ENCODE results near the gene GAST.
"Not testable (repeated sequence)": the region's sequence is repeated elsewhere in the genome, so short reads cannot be mapped to it uniquely, and the experiment has no call there.

The GAST gene

DNA sequence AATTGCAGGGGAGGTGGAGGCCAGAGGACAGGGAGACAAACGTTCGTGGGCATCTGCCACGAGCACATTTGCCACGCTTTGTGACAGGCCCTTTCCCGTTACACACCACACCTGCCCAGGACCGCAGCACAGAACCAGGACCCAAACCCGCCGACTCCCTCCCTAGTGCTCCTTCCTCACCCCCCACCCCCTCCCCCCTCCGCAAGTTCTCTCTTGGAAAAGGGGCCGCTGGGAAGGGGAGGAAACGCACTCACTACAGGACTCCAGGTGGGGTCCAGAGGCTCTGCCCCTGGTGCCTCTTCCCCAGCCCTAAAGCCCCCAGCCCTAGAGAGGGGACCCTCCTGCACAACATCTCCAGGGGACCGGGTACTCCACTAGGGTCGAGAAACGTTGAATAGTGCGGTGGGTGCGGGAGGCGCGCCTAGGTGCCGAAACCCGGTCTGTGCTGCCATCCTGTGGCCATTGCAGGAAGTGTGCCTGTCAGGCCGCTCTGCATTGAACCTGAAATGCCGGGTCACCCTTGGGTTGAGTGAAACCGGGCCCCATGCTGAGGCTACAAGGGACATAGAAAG is 45.3 kb upstream of the GAST start:
- TF ChIP-seq, protein P1, sequence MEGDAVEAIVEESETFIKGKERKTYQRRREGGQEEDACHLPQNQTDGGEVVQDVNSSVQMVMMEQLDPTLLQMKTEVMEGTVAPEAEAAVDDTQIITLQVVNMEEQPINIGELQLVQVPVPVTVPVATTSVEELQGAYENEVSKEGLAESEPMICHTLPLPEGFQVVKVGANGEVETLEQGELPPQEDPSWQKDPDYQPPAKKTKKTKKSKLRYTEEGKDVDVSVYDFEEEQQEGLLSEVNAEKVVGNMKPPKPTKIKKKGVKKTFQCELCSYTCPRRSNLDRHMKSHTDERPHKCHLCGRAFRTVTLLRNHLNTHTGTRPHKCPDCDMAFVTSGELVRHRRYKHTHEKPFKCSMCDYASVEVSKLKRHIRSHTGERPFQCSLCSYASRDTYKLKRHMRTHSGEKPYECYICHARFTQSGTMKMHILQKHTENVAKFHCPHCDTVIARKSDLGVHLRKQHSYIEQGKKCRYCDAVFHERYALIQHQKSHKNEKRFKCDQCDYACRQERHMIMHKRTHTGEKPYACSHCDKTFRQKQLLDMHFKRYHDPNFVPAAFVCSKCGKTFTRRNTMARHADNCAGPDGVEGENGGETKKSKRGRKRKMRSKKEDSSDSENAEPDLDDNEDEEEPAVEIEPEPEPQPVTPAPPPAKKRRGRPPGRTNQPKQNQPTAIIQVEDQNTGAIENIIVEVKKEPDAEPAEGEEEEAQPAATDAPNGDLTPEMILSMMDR (conservative IDR thresholded peaks at IDR 0.05; ENCODE audit: low read depth, low read length), result peak; percentile 94
- H3K4me3 ChIP-seq (ENCODE audit: low read depth, low read length), result peak overlapping the region; percentile 62
- peak; percentile 76 for DNase-seq (ENCODE audit: low read depth)

DNA sequence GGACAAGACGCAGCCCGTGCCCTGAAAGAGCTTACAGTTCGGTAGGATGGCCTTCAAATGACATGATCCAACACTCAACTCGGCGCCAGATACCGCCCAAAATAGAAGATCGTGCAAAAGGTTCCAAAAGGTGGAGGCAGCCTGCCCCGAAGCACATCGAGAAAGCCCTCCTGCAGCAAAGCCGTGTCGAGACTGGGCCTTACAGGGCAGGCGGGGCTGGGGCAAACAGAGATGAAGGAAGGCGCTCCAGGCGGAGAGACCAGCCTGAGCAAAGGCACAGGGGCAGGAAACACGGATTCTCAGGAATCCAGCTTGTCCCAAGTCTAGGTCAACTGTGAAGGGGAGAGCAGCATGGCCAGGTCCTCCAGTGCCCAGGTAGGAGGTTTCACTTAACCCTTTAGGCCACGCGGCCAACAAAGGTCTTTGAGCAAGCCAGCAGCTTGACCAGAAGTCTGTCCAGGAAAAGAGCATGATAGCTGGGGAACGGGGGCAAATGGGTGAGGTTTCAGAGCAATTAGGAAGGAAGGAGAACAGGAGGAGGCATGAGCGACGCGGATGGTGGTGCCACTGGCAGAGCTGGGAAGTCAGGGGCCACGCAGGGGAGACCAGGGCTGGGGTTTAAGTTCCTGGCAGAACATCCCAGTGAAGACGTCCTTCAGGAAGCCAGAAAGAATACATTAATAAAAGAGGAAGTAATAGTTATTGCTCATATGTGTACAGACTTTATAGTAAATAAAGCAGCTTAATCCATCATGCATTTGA is 44.7 kb upstream of the GAST start:
- TF ChIP-seq, protein P1 (conservative IDR thresholded peaks at IDR 0.05; ENCODE audit: low read depth, low read length), result no peak
- DNase-seq (ENCODE audit: low read depth), result no peak
- H3K4me3 ChIP-seq (ENCODE audit: low read depth, low read length), result no peak overlapping the region

DNA sequence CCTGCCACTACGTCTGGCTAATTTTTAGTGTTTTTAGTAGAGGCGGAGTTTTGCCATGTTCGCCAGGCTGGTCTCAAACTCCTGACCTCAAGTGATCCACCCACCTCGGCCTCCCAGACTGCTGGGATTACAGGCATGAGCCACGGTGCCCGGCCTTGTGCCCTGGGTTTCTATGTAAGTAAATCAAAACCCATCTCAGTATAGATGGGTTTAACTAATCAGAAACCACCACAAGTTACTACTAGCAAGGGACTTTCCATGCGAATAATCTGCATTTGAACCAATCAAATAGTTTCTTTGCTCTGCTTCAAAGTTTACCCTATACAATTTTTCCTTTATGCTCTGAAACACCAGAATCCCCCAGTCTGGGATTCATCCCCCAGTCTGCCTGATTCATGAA is 40.0 kb upstream of the GAST start:
- DNase-seq (ENCODE audit: low read depth), result no peak
- no peak overlapping the region for H3K4me3 ChIP-seq (ENCODE audit: low read depth, low read length)
- TF ChIP-seq, protein P1 (conservative IDR thresholded peaks at IDR 0.05; ENCODE audit: low read depth, low read length), result no peak

DNA sequence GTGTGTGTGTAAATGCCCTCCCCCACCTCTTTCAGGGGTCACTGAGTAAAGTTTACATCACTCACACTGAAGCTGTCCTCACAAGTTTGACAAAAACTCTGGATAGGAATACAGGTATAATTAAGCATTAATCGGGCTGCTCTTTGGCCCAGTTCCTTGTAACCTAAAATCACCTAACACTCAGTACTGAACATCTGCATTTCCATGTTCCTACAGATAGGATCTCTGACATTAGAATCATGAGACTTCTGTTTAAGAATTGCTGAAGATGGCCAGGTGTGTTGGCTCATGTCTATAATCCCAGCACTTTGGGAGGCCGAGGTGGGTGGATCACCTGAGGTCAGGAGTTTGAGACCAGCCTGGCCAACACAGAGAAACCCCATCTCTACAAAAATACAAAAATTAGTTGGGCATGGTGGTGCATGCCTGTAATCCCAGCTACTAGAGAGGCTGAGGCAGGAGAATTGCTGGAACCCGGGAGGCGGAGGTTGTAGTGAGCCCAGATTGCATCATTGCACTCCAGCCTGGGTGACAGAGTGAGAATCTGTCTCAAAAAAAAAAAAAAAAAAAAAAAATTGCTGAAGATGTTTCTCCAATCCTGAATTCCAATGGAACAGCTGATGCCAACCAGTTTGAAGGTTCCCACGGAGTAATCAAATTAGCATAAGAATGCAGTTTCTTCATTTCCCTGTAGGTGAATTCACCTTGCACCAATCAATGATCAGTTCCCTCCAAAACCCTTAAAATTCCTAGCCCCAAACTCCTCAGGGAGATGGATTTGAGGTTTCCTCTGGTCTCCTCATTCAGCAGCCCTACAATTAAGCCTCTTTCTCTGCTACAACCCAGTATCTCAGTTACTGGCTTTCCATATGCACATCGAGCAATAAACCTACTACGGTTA is 36.7 kb upstream of the GAST start:
- DNase-seq (ENCODE audit: low read depth); H3K4me3 ChIP-seq (ENCODE audit: low read depth, low read length): not testable (repeated sequence)

DNA sequence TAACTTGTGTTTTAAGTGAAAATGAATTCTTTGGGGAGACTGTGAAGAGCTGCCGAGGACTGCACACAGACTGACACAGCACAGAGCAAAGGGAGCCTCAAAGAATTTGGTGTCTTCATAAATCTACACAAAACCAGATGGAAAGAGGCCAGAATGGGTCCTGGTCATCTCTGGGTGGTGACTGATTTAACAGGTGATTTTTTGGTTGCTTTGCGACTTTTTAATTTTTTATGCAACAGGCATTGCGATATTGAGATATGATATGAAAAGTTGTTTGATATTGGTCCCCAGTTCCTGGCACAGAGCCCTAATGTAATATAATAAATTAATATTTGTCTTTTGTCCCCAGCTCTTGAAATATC is 36.1 kb upstream of the GAST start:
- TF ChIP-seq, protein P1 (conservative IDR thresholded peaks at IDR 0.05; ENCODE audit: low read depth, low read length), result no peak
- no peak for DNase-seq (ENCODE audit: low read depth)
- H3K4me3 ChIP-seq (ENCODE audit: low read depth, low read length), result no peak overlapping the region

DNA sequence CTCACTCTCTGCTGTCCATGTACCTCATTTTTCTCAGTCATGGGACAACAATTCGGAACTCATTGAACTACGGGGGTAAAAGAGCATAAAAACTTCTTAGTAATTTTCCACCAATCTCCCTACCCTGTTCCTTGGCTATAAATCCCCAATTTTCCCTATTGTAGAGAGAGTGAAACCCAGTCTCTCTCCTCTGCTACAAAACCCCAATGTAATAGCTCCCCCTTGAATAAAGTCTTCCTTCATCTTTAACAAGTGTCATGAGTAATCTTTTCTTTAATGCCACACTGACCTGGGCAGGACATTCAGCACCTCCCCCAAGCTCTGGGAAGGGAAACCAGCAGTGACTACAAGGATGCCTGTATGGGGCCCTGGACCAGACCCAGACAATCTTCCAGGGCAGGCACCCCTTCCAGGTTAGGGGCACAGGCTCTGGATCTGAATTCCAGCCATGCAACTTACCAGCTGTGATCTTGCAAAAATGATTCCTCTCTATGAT is 33.7 kb upstream of the GAST start:
- peak; percentile 23 for DNase-seq (ENCODE audit: low read depth)
- TF ChIP-seq, protein P1 (conservative IDR thresholded peaks at IDR 0.05; ENCODE audit: low read depth, low read length), result no peak
- peak overlapping the region; percentile 35 for H3K4me3 ChIP-seq (ENCODE audit: low read depth, low read length)
